ENCODE data around the gene FOXA2. TPM values are rescaled to one million over a fixed set of nuclear protein-coding genes. Genes with fewer than 3 reads are reported as not detected.

Gene FOXA2
- total and polyA plus RNA-seq, 2 of the 13 experiments (the other 11 are each of a cell fraction or from before 2014, with no cell fraction given), result 8.8 to 12.2 TPM

GRCh38 chr20:22532598-22532997 lies 51.8 kb downstream of the FOXA2 start (continued):
- TF ChIP-seq MEF2D (CRISPR knock-in tag; IDR thresholded peaks at IDR 0.05), result no peak
- TF ChIP-seq GLI4 (CRISPR knock-in tag; IDR thresholded peaks at IDR 0.05; ENCODE audit: borderline replicate concordance), result 0 out of 2 replicates have a peak, but pooled peaks have one; percentile 30
- TF ChIP-seq ATF1 (CRISPR knock-in tag; IDR thresholded peaks at IDR 0.05), result no peak
- TF ChIP-seq STAG1 (CRISPR knock-in tag; IDR thresholded peaks at IDR 0.05), result no peak
- TF ChIP-seq ZBTB34 (CRISPR knock-in tag; IDR thresholded peaks at IDR 0.05), result no peak
- TF ChIP-seq MZF1 (CRISPR knock-in tag; IDR thresholded peaks at IDR 0.05; ENCODE audit: borderline replicate concordance), result no peak
- TF ChIP-seq ZNF569 (CRISPR knock-in tag; IDR thresholded peaks at IDR 0.05; ENCODE audit: borderline replicate concordance), result no peak
- no peak for TF ChIP-seq SSRP1 (CRISPR knock-in tag; IDR thresholded peaks at IDR 0.05)

GRCh38 chr20:22531756-22532155 lies 52.6 kb downstream of the FOXA2 start:
- 96% methylated on average over 2 of the region's 2 CpGs for WGBS (ENCODE audit: low lambda C conversion rate)
- CTCF ChIA-PET (ENCODE audit: low intra/inter-chr PET ratio, low total read pairs), result no interaction called here
- TF ChIP-seq ZBED4 (CRISPR knock-in tag; IDR thresholded peaks at IDR 0.05; ENCODE audit: borderline replicate concordance), result no peak
- TF ChIP-seq SOX6 (IDR thresholded peaks at IDR 0.05), result no peak
- no peak for TF ChIP-seq SOX6 (CRISPR knock-in tag; IDR thresholded peaks at IDR 0.05)
- no peak for TF ChIP-seq ZNF205 (CRISPR knock-in tag; IDR thresholded peaks at IDR 0.05)
- no peak for TF ChIP-seq CBX2 (IDR thresholded peaks at IDR 0.05; ENCODE audit: low read depth, low read length)
- no peak for TF ChIP-seq CBX2 (CRISPR knock-in tag; IDR thresholded peaks at IDR 0.05; ENCODE audit: low read depth)
- no peak for TF ChIP-seq ARID3A (IDR thresholded peaks at IDR 0.05; ENCODE audit: low read depth, low read length)
- TF ChIP-seq MIER3 (CRISPR knock-in tag; IDR thresholded peaks at IDR 0.05; ENCODE audit: borderline replicate concordance), result no peak
- TF ChIP-seq TP53 (CRISPR knock-in tag; conservative IDR thresholded peaks at IDR 0.05), result no peak
- TF ChIP-seq ZNF740 (CRISPR knock-in tag; IDR thresholded peaks at IDR 0.05), result no peak

More at GRCh38 chr20:22531756-22532155, 52.6 kb downstream of the FOXA2 start:
- ATAC-seq (no peak), DNase-seq (ENCODE audit: low spot score) (no peak), FAIRE-seq (no peak)
- no TSS peak for BruUV-seq (replicated peaks)
- intact Hi-C loops (cut with micrococcal nuclease; ENCODE audit: unreplicated experiment) (no loop called here), in situ Hi-C loops (cut with HindIII; ENCODE audit: extremely low pct_ligation_motif_present, low pct_unique_long_range_greater_than_20kb) (no loop called here)
- no peaks in the 10 kb centered on the region for H3K36me3 ChIP-seq (replicated peaks in 1 of 2; ENCODE audit: control insufficient read depth in 1 of 2, insufficient read depth in 2 of 2, low read length in 2 of 2)
- POLR2A ChIA-PET, result interaction anchor here (0.7 to 4.7 kb wide), 4 partner anchors 17 to 53 kb away, joined by 3 to 69 read pairs (median 20); partner anchors contain the start of gene FOXA2
- no peak overlapping the region for H2AFZ ChIP-seq (ENCODE audit: low read length)
- no peak overlapping the region for H3K9ac ChIP-seq (ENCODE audit: insufficient read depth, low read depth, low read length)
- no peak overlapping the region for H3K4me3 ChIP-seq (replicated peaks in 1 of 3; ENCODE audit: insufficient read depth in 1 of 3, low read depth in 2 of 3, low read length in 3 of 3)
- no peak overlapping the region for H3K27ac ChIP-seq (ENCODE audit: extremely low read length, insufficient read depth, low read length)
- H3K4me2 ChIP-seq (ENCODE audit: low read depth, low read length), result no peak overlapping the region
- peaks cover 89% of the 10 kb centered on the region for H3K4me1 ChIP-seq (ENCODE audit: insufficient read depth, low read length)
- H3K27me3 ChIP-seq (ENCODE audit: control insufficient read depth in 1 of 2, insufficient read depth in 2 of 2, low read length in 2 of 2), result no peaks in the 10 kb centered on the region
- no peaks in the 10 kb centered on the region for H3K79me2 ChIP-seq (ENCODE audit: insufficient read depth, low read length)
- H4K20me1 ChIP-seq (ENCODE audit: insufficient read depth, low read length), result no peaks in the 10 kb centered on the region
- no peaks in the 10 kb centered on the region for H3K9me3 ChIP-seq (ENCODE audit: low read length)
